Central memory CD8-positive, alpha-beta T cell (primary cell): ENCODE data around the gene AOC1.
"Not testable (repeated sequence)": the region's sequence is repeated elsewhere in the genome, so short reads cannot be mapped to it uniquely, and the experiment has no call there.

ENCODE experiments used
- ATAC-seq: fragments of 150-1000 bp; cut with Tn5 transposase; replicated peaks from 2 replicates; pipeline ENCODE4 v1.10.0; 2022; ENCODE audit warnings: mild to moderate bottlenecking, moderate FRiP score, moderate number of reproducible peaks; ENCODE audit not compliant: poor library complexity, severe bottlenecking; ENCODE audit errors: extremely low read depth
- DNase-seq, 2 donors: peaks; one replicate each; pipeline ENCODE4 v3.0.0; 2021; ENCODE audit warnings: low spot score in 2 of 2
- H3K27ac Mint-ChIP-seq: one replicate; pipeline ENCODE4 v1.8.0; 2022; ENCODE audit warnings: low read depth, mild to moderate bottlenecking, moderate library complexity, mixed read lengths
- H3K27me3 Mint-ChIP-seq: one replicate; pipeline ENCODE4 v1.8.0; 2022; ENCODE audit warnings: mixed read lengths
- H3K36me3 Mint-ChIP-seq: one replicate; pipeline ENCODE4 v1.8.0; 2022; ENCODE audit warnings: mild to moderate bottlenecking, moderate library complexity, mixed read lengths; ENCODE audit not compliant: insufficient read depth
- H3K4me1 Mint-ChIP-seq: one replicate; pipeline ENCODE4 v1.8.0; 2022; ENCODE audit warnings: mixed read lengths
- H3K4me3 Mint-ChIP-seq: one replicate; pipeline ENCODE4 v1.8.0; 2022; ENCODE audit warnings: mild to moderate bottlenecking, moderate library complexity, mixed read lengths
- H3K9me3 Mint-ChIP-seq: one replicate; pipeline ENCODE4 v1.8.0; 2022; ENCODE audit warnings: mixed read lengths

AOC1 gene

GRCh38 chr7:150898475-150899011 lies 46.2 kb downstream of the AOC1 start:
- no peaks in the 10 kb centered on the region for H3K9me3 Mint-ChIP-seq
- peak; percentile 71 for ATAC-seq
- H3K4me3 Mint-ChIP-seq: no peak overlapping the region
- H3K27me3 Mint-ChIP-seq: peaks cover 90% of the 10 kb centered on the region
- peaks cover 4% of the 10 kb centered on the region for H3K36me3 Mint-ChIP-seq
- peak; percentile 59 to 70 for DNase-seq
- H3K4me1 Mint-ChIP-seq: peaks cover 7% of the 10 kb centered on the region
- H3K27ac Mint-ChIP-seq: no peak overlapping the region

- H3K36me3 Mint-ChIP-seq: peaks cover 5% of the 10 kb centered on the region
- no peak overlapping the region for H3K4me3 Mint-ChIP-seq
- no peaks in the 10 kb centered on the region for H3K9me3 Mint-ChIP-seq
- DNase-seq (no peak), ATAC-seq (no peak)
- peaks cover 7% of the 10 kb centered on the region for H3K4me1 Mint-ChIP-seq
- H3K27me3 Mint-ChIP-seq: peaks cover 92% of the 10 kb centered on the region
- no peak overlapping the region for H3K27ac Mint-ChIP-seq
Measured at GRCh38 chr7:150900675-150901074, 48.4 kb downstream of the AOC1 start.

- H3K27ac Mint-ChIP-seq: no peak overlapping the region
- peaks cover 91% of the 10 kb centered on the region for H3K27me3 Mint-ChIP-seq
- H3K4me3 Mint-ChIP-seq: no peak overlapping the region
- peaks cover 7% of the 10 kb centered on the region for H3K4me1 Mint-ChIP-seq
- DNase-seq (no peak), ATAC-seq (no peak)
- H3K9me3 Mint-ChIP-seq: no peaks in the 10 kb centered on the region
- H3K36me3 Mint-ChIP-seq: peaks cover 5% of the 10 kb centered on the region
Measured at GRCh38 chr7:150901160-150902035, 49.1 kb downstream of the AOC1 start.

- Mint-ChIP-seq H3K27me3 (peaks cover 82% of the 10 kb centered on the region), H3K27ac (no peak overlapping the region), H3K36me3 (peaks cover 5% of the 10 kb centered on the region), H3K4me3 (no peak overlapping the region), H3K4me1 (peaks cover 7% of the 10 kb centered on the region), H3K9me3 (no peaks in the 10 kb centered on the region)
- ATAC-seq (no peak), DNase-seq (no peak)
Measured at GRCh38 chr7:150902078-150903033, 50.0 kb downstream of the AOC1 start.

- Mint-ChIP-seq H3K27me3 (peaks cover 69% of the 10 kb centered on the region), H3K9me3 (no peaks in the 10 kb centered on the region), H3K27ac (no peak overlapping the region), H3K36me3 (peaks cover 5% of the 10 kb centered on the region), H3K4me3 (no peak overlapping the region), H3K4me1 (peaks cover 3% of the 10 kb centered on the region)
- no peak for ATAC-seq
- no peak for DNase-seq
Measured at GRCh38 chr7:150903606-150904005, 51.3 kb downstream of the AOC1 start.

- Mint-ChIP-seq H3K27ac (no peak overlapping the region), H3K4me3 (no peak overlapping the region)
- ATAC-seq: no peak
Measured at GRCh38 chr7:150904011-150904909, 51.9 kb downstream of the AOC1 start.

GRCh38 chr7:150908173-150908572 lies 55.9 kb downstream of the AOC1 start:
- Mint-ChIP-seq H3K4me3 (no peak overlapping the region), H3K4me1 (peaks cover 15% of the 10 kb centered on the region), H3K27ac (no peak overlapping the region), H3K9me3 (no peaks in the 10 kb centered on the region), H3K36me3 (peaks cover 8% of the 10 kb centered on the region), H3K27me3 (peaks cover 33% of the 10 kb centered on the region)
- no peak for DNase-seq
- ATAC-seq: no peak

More at GRCh38 chr7:150904011-150904909, 51.9 kb downstream of the AOC1 start:
- peaks cover 5% of the 10 kb centered on the region for H3K36me3 Mint-ChIP-seq
- no peaks in the 10 kb centered on the region for H3K9me3 Mint-ChIP-seq
- peaks cover 63% of the 10 kb centered on the region for H3K27me3 Mint-ChIP-seq
- DNase-seq: no peak
- H3K4me1 Mint-ChIP-seq: peaks cover 3% of the 10 kb centered on the region

- Mint-ChIP-seq H3K9me3 (no peaks in the 10 kb centered on the region), H3K4me1 (peaks cover 15% of the 10 kb centered on the region)
Measured at GRCh38 chr7:150909200-150909995, 57.1 kb downstream of the AOC1 start.

GRCh38 chr7:150910305-150910995 lies 58.1 kb downstream of the AOC1 start:
- not testable (repeated sequence) for DNase-seq, H3K27ac Mint-ChIP-seq, H3K9me3 Mint-ChIP-seq, H3K36me3 Mint-ChIP-seq, H3K4me3 Mint-ChIP-seq, ATAC-seq
- H3K4me1 Mint-ChIP-seq: peaks cover 15% of the 10 kb centered on the region
- H3K27me3 Mint-ChIP-seq: peaks cover 22% of the 10 kb centered on the region

More at GRCh38 chr7:150909200-150909995, 57.1 kb downstream of the AOC1 start:
- ATAC-seq (peak; percentile 96), DNase-seq (peak in 1 of 2 donors; percentile 35)
- peak overlapping the region; percentile 49 for H3K27ac Mint-ChIP-seq
- peak overlapping the region; percentile 8 for H3K4me3 Mint-ChIP-seq
- peaks cover 8% of the 10 kb centered on the region for H3K36me3 Mint-ChIP-seq
- H3K27me3 Mint-ChIP-seq: peaks cover 21% of the 10 kb centered on the region

- Mint-ChIP-seq H3K36me3 (peaks cover 6% of the 10 kb centered on the region), H3K27me3 (peaks cover 22% of the 10 kb centered on the region), H3K27ac (no peak overlapping the region), H3K4me3 (no peak overlapping the region), H3K9me3 (no peaks in the 10 kb centered on the region), H3K4me1 (peaks cover 15% of the 10 kb centered on the region)
- DNase-seq (no peak), ATAC-seq (no peak)
Measured at GRCh38 chr7:150910996-150911422, 58.7 kb downstream of the AOC1 start.
